IPS DF 19.7 (cell line): ENCODE data around the gene YBX1.
A peak's percentile ranks its signal among the peaks of the same experiment; 100 is the strongest.

Experiments used
- DNase-seq: peaks from one replicate; pipeline ENCODE4 v3.0.0-alpha.2; 2013; ENCODE audit warnings: low read depth, low spot score

YBX1 gene

GRCh38 chr1:42734201-42735035, 52.2 kb downstream of the YBX1 start:
- no peak for DNase-seq

GRCh38 chr1:42735056-42735455, 52.8 kb downstream of the YBX1 start:
- no peak for DNase-seq

GRCh38 chr1:42735477-42736105, 53.4 kb downstream of the YBX1 start:
- DNase-seq = no peak

- no peak for DNase-seq
Measured at GRCh38 chr1:42736152-42736551, 53.9 kb downstream of the YBX1 start.

GRCh38 chr1:42736571-42737200, 54.5 kb downstream of the YBX1 start:
- DNase-seq = no peak

- DNase-seq = no peak
Measured at GRCh38 chr1:42737257-42737656, 55.0 kb downstream of the YBX1 start.

- DNase-seq = no peak
Measured at GRCh38 chr1:42737986-42738677, 55.9 kb downstream of the YBX1 start.

GRCh38 chr1:42738678-42739226, 56.5 kb downstream of the YBX1 start:
- no peak for DNase-seq

- peak; percentile 67 for DNase-seq
Measured at GRCh38 chr1:42739753-42740700, 57.8 kb downstream of the YBX1 start, which contains the start of gene CLDN19. CLDN19 (minus strand) TSS chr1:42740236; CDS start chr1:42740063, 173 bp downstream.

GRCh38 chr1:42740851-42741580, 58.8 kb downstream of the YBX1 start:
- no peak for DNase-seq

- no peak for DNase-seq
Measured at GRCh38 chr1:42741706-42742105, 59.5 kb downstream of the YBX1 start.

GRCh38 chr1:42742141-42742540, 59.9 kb downstream of the YBX1 start:
- DNase-seq = no peak

GRCh38 chr1:42742617-42743316, 60.5 kb downstream of the YBX1 start:
- DNase-seq = no peak

- no peak for DNase-seq
Measured at GRCh38 chr1:42743317-42744147, 61.3 kb downstream of the YBX1 start.

- DNase-seq = no peak
Measured at GRCh38 chr1:42744148-42744413, 61.9 kb downstream of the YBX1 start.

GRCh38 chr1:42745851-42746250, 63.6 kb downstream of the YBX1 start:
- no peak for DNase-seq

- DNase-seq = no peak
Measured at GRCh38 chr1:42746436-42747105, 64.4 kb downstream of the YBX1 start.

GRCh38 chr1:42747125-42747524, 64.9 kb downstream of the YBX1 start:
- no peak for DNase-seq
